Mammary epithelial cell (primary cell): ENCODE measurements around the gene FSTL4.

Source experiments
- EZH2 ChIP-seq: IDR thresholded peaks from 2 replicates; pipeline ENCODE4 v1.6.1; 2012; ENCODE audit warnings: low read length, inconsistent platforms, borderline replicate concordance
- TF ChIP-seq, protein P1 (sequence below), 2 donors: IDR thresholded peaks in 1 of 2; conservative IDR thresholded peaks in 1 of 2; 2 replicates each; pipeline ENCODE4 v1.5.1; 2011 to 2012; ENCODE audit warnings: inconsistent platforms in 2 of 2, low read length in 2 of 2, mild to moderate bottlenecking in 2 of 2, control low read depth in 1 of 2, low read depth in 1 of 2; ENCODE audit not compliant: insufficient read depth in 1 of 2; ENCODE audit errors: extremely low read depth in 1 of 2

DNA sequence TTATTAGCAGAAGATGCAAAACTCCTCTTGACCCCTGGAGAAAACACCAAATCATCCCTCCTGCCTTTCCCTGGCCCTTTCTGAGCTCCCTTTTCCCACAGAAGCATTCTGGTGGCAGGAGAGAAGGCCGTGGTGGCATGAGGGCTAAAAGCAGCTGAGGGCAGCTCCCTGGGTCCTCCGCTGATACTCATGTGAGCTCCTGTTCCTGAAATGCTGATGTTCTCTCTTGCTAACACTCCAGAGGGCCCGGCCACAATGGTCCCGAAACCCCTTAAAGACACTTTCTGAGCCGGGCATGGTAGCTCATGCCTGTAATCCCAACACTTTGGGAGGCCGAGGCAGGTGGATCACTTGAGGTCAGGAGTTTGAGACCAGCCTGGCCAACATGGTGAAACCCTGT lies 377.4 kb downstream of the FSTL4 start:
- no peak for TF ChIP-seq EZH2
- TF ChIP-seq, protein P1, sequence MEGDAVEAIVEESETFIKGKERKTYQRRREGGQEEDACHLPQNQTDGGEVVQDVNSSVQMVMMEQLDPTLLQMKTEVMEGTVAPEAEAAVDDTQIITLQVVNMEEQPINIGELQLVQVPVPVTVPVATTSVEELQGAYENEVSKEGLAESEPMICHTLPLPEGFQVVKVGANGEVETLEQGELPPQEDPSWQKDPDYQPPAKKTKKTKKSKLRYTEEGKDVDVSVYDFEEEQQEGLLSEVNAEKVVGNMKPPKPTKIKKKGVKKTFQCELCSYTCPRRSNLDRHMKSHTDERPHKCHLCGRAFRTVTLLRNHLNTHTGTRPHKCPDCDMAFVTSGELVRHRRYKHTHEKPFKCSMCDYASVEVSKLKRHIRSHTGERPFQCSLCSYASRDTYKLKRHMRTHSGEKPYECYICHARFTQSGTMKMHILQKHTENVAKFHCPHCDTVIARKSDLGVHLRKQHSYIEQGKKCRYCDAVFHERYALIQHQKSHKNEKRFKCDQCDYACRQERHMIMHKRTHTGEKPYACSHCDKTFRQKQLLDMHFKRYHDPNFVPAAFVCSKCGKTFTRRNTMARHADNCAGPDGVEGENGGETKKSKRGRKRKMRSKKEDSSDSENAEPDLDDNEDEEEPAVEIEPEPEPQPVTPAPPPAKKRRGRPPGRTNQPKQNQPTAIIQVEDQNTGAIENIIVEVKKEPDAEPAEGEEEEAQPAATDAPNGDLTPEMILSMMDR (conservative IDR thresholded peaks at IDR 0.05 in 1 of 2, IDR thresholded peaks at IDR 0.05 in 1 of 2; ENCODE audit: extremely low read depth in 1 of 2, insufficient read depth in 1 of 2, low read depth in 1 of 2, low read length in 2 of 2), result no peak
